Brain microvascular endothelial cell (primary cell): Measurements from ENCODE around the gene VCAM1.

ENCODE experiments used
- DNase-seq: peaks from one replicate; pipeline ENCODE4 v3.0.0-alpha.2; 2020
- H3K27ac ChIP-seq: fragments of 250-450 bp; sonication (Bioruptor Pico); 2 replicates; pipeline ENCODE4 v1.5.1; 2020; ENCODE audit warnings: mild to moderate bottlenecking, moderate library complexity
- H3K27me3 ChIP-seq: fragments of 250-450 bp; sonication (Bioruptor Pico); replicated peaks from 2 replicates; pipeline ENCODE4 v1.5.1; 2020; ENCODE audit warnings: mild to moderate bottlenecking
- H3K36me3 ChIP-seq: fragments of 250-450 bp; sonication (Bioruptor Pico); replicated peaks from 2 replicates; pipeline ENCODE4 v1.5.1; 2020; ENCODE audit warnings: mild to moderate bottlenecking
- H3K4me3 ChIP-seq: 2 replicates; pipeline ENCODE4 v1.5.1; 2011; ENCODE audit warnings: low read depth, mild to moderate bottlenecking, control low read depth, low read length, moderate library complexity
- CTCF ChIP-seq: IDR thresholded peaks from 2 replicates; pipeline ENCODE4 v1.5.1; 2011; ENCODE audit warnings: low read depth, mild to moderate bottlenecking, moderate library complexity, low read length, control low read depth, inconsistent platforms; ENCODE audit errors: missing control alignments
- in situ Hi-C: cut with HindIII; loops from 2 replicates; pipeline ENCODE4 v1.10.0; 2017; ENCODE audit warnings: low sequenced_read_pairs, low pct_ligation_motif_present

Gene VCAM1, protein sequence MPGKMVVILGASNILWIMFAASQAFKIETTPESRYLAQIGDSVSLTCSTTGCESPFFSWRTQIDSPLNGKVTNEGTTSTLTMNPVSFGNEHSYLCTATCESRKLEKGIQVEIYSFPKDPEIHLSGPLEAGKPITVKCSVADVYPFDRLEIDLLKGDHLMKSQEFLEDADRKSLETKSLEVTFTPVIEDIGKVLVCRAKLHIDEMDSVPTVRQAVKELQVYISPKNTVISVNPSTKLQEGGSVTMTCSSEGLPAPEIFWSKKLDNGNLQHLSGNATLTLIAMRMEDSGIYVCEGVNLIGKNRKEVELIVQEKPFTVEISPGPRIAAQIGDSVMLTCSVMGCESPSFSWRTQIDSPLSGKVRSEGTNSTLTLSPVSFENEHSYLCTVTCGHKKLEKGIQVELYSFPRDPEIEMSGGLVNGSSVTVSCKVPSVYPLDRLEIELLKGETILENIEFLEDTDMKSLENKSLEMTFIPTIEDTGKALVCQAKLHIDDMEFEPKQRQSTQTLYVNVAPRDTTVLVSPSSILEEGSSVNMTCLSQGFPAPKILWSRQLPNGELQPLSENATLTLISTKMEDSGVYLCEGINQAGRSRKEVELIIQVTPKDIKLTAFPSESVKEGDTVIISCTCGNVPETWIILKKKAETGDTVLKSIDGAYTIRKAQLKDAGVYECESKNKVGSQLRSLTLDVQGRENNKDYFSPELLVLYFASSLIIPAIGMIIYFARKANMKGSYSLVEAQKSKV

DNA sequence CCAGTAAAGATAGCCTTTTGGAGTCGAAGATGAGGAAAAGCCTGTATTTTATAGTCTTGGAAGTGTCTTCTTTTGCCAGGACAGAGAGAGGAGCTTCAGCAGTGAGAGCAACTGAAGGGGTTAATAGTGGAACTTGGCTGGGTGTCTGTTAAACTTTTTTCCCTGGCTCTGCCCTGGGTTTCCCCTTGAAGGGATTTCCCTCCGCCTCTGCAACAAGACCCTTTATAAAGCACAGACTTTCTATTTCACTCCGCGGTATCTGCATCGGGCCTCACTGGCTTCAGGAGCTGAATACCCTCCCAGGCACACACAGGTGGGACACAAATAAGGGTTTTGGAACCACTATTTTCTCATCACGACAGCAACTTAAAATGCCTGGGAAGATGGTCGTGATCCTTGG, at the start of gene VCAM1:
Gene VCAM1, plus strand, starts transcription at position 253 of the 400 bp plus-strand sequence. Its CDS starts 119 bp downstream, at position 372.
- H3K4me3 ChIP-seq: peak within 1 kb of the TSS; percentile 29

DNA sequence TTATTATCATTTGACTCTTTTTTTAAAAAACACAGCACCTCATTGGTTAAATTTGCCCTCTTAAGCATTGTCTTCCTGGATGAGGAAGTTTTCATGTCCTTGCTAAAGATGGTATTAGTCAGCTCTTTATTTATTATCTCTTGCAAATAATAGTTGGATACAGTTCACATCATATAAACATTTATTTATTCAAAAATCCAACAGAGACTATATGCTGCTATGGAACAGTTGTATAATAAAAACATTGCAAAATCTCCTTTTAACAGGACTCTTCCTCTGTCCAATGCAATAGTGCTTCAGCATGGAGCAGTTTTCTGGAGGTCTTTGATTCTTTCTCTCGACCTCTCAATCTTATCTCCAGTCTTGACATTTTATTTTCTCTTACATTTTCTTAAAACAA, 49.5 kb upstream of the VCAM1 start:
- no peak for DNase-seq
- no peaks in the 10 kb centered on the region for H3K36me3 ChIP-seq
- H3K27me3 ChIP-seq: no peaks in the 10 kb centered on the region
- H3K27ac ChIP-seq: no peak overlapping the region
- no peak overlapping the region for H3K4me3 ChIP-seq
- no peak for TF ChIP-seq CTCF
- in situ Hi-C loops: no loop called here

More for the DNA sequence above, at the start of gene VCAM1:
- DNase-seq: peak; percentile 41
- no peaks in the 10 kb centered on the region for H3K27me3 ChIP-seq
- in situ Hi-C loops: no loop called here
- H3K36me3 ChIP-seq: no peaks in the 10 kb centered on the region
- no peak for TF ChIP-seq CTCF
- H3K27ac ChIP-seq: no peak within 1 kb of the TSS

DNA sequence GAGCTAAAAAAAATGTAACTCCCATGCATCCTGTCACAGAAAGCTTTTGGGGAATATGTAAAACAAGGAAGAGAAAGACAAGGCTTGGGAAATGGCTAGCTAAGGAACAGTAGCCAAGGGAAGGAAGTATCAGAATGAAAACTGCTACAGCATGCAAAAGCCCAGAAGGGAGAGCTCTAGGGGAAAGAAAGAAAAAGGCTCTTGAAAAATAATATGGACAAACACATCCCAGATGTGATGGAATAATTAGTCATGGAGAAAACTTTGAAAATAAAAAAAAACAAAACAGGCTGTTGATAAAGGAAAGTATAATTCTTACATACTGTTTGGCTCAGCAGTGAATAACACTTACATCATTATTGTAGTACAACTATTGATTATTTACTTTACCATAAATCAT, 47.9 kb upstream of the VCAM1 start:
- no peak for DNase-seq
- in situ Hi-C loops: no loop called here
- no peak overlapping the region for H3K27ac ChIP-seq
- no peaks in the 10 kb centered on the region for H3K36me3 ChIP-seq
- H3K27me3 ChIP-seq: no peaks in the 10 kb centered on the region
- TF ChIP-seq CTCF: peak; percentile 36
- H3K4me3 ChIP-seq: no peak overlapping the region

GRCh38 chr1:100683448-100684349, 35.8 kb upstream of the VCAM1 start:
- H3K4me3 ChIP-seq: no peak overlapping the region
- no peak for DNase-seq
- H3K27me3 ChIP-seq: no peaks in the 10 kb centered on the region
- in situ Hi-C loops: no loop called here
- H3K36me3 ChIP-seq: no peaks in the 10 kb centered on the region
- H3K27ac ChIP-seq: no peak overlapping the region
- TF ChIP-seq CTCF: no peak

DNA sequence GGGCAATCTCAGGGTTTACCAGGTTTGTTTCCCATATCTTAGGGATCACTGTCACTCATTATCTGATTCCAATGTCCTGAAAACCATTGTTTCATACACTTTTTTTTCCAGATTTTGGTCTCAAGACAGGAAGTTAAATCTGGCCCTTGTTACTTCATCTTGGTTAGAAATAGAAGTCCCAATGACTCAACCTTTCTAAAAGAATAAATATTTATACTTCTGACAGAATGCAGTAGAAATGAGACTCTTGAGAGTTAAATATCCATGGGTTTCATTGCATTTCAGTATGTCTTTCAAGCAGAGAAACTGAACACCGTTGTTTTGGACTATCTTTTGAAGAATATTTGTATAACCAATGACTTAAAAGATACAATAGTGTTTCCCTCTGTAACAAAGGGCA, 19.8 kb upstream of the VCAM1 start:
- H3K4me3 ChIP-seq: no peak overlapping the region
- in situ Hi-C loops: no loop called here
- no peak for DNase-seq
- no peaks in the 10 kb centered on the region for H3K36me3 ChIP-seq
- no peak for TF ChIP-seq CTCF
- no peak overlapping the region for H3K27ac ChIP-seq
- no peaks in the 10 kb centered on the region for H3K27me3 ChIP-seq
